Esophagus muscularis mucosa (tissue), 4 donors: ENCODE data around the gene HIVEP2. TPM values are rescaled to one million over a fixed set of nuclear protein-coding genes. Genes with fewer than 3 reads are reported as not detected.

Experiments
- DNase-seq: peaks from one replicate; pipeline ENCODE4 v3.0.0-alpha.2; 2017; ENCODE audit errors: extremely low spot score
- H3K27ac ChIP-seq, 4 donors: fragments of 200-600 bp; sonication (generic); replicated peaks in 1 of 4; 1 replicate in 3 of 4; 2 replicates in 1 of 4; pipeline ENCODE4 v1.5.1; 2016 to 2019; ENCODE audit warnings: mild to moderate bottlenecking in 1 of 4
- H3K27me3 ChIP-seq, 4 donors: fragments of 200-600 bp; sonication (generic); one replicate each; pipeline versions ENCODE4 v1.5.1 to v1.6.0; 2016 to 2019
- H3K36me3 ChIP-seq, 4 donors: fragments of 200-600 bp; sonication (generic); one replicate each; pipeline ENCODE4 v1.5.1; 2016 to 2019
- H3K4me1 ChIP-seq, 4 donors: fragments of 200-600 bp; sonication (generic); one replicate each; pipeline ENCODE4 v1.5.1; 2016 to 2019
- H3K4me3 ChIP-seq, 4 donors: fragments of 200-600 bp; sonication (generic); 1 replicate in 2 of 4; 2 replicates in 2 of 4; pipeline ENCODE4 v1.5.1; 2016 to 2019; ENCODE audit warnings: mild to moderate bottlenecking in 4 of 4, moderate library complexity in 1 of 4
- H3K9me3 ChIP-seq, 4 donors: fragments of 200-600 bp; sonication (generic); 1 replicate in 3 of 4; 2 replicates in 1 of 4; pipeline ENCODE4 v1.5.1; 2016 to 2019
- CTCF ChIP-seq, 3 experiments: fragments of 200-600 bp in 2 of 3; fragments of 450-650 bp in 1 of 3; sonication (generic) in 2 of 3; IDR thresholded peaks; one replicate each; pipeline ENCODE4 v1.5.1; 2017 to 2019; ENCODE audit warnings: antibody characterized with exemption in 3 of 3, mild to moderate bottlenecking in 2 of 3, moderate library complexity in 1 of 3
- EP300 ChIP-seq: sonication (generic); formaldehyde crosslinking; IDR thresholded peaks from one replicate; pipeline ENCODE4 v1.6.1; 2017; ENCODE audit warnings: antibody characterized with exemption
- POLR2A ChIP-seq: fragments of 450-650 bp; IDR thresholded peaks from one replicate; pipeline ENCODE4 v1.6.1; 2017; ENCODE audit warnings: antibody characterized with exemption, moderate library complexity, mild to moderate bottlenecking, low read depth
- POLR2AphosphoS5 ChIP-seq, 2 donors: sonication (generic); formaldehyde crosslinking; IDR thresholded peaks; one replicate each; pipeline ENCODE4 v1.6.1; 2017; ENCODE audit warnings: antibody characterized with exemption in 2 of 2
- WGBS: methylation state at CpG from one replicate; pipeline ENCODE4 v1.1.5; 2018; 5-methylcytosine and 5-hydroxymethylcytosine counted together
- intact Hi-C: fragments of 100-400 bp; cut with DNase I; formaldehyde crosslinking; loops from one replicate; pipeline ENCODE4 v1.15.1; 2023
- total RNA-seq, 4 donors: library from RNA; depleted of rRNA; stranded (reverse); fragments of >200 nt; gene quantifications; one replicate each; pipeline versions ENCODE4 v1.1.0 to v1.2.1, GENCODE V29; 2016

HIVEP2 gene
- total RNA-seq, 4 donors from 2014 or later: 20.3 to 29.3 (median 22.1) TPM

GRCh38 chr6:142728364-142728763, 216.6 kb downstream of the HIVEP2 start:
- intact Hi-C loops: no loop called here
- H3K27me3 ChIP-seq: no peaks in the 10 kb centered on the region
- TF ChIP-seq POLR2A: no peak
- no peak for TF ChIP-seq EP300
- TF ChIP-seq POLR2AphosphoS5 (IDR thresholded peaks at IDR 0.05): no peak
- no peak for TF ChIP-seq CTCF (IDR thresholded peaks at IDR 0.05)
- no peak for DNase-seq
- peaks cover 0 to 9% (median 4%) of the 10 kb centered on the region in 4 donors for H3K4me1 ChIP-seq
- H3K9me3 ChIP-seq: no peaks in the 10 kb centered on the region
- no peaks in the 10 kb centered on the region for H3K36me3 ChIP-seq
- no peak overlapping the region for H3K27ac ChIP-seq
- no peak overlapping the region for H3K4me3 ChIP-seq
- 60% methylated on average over 2 of the region's 2 CpGs for WGBS

GRCh38 chr6:142726616-142727015, 218.4 kb downstream of the HIVEP2 start:
- no peak overlapping the region for H3K27ac ChIP-seq
- H3K36me3 ChIP-seq: no peaks in the 10 kb centered on the region
- DNase-seq: no peak
- H3K4me1 ChIP-seq: peaks cover 0 to 9% (median 4%) of the 10 kb centered on the region in 4 donors
- TF ChIP-seq POLR2A (no peak), POLR2AphosphoS5 (IDR thresholded peaks at IDR 0.05) (no peak), CTCF (IDR thresholded peaks at IDR 0.05) (no peak), EP300 (no peak)
- no peak overlapping the region for H3K4me3 ChIP-seq
- no peaks in the 10 kb centered on the region for H3K27me3 ChIP-seq
- 93% methylated on average over 6 of the region's 6 CpGs for WGBS
- no peaks in the 10 kb centered on the region for H3K9me3 ChIP-seq
- intact Hi-C loops: no loop called here

GRCh38 chr6:142725024-142725770, 219.8 kb downstream of the HIVEP2 start:
- no peak for TF ChIP-seq POLR2AphosphoS5 (IDR thresholded peaks at IDR 0.05)
- no peak for TF ChIP-seq CTCF (IDR thresholded peaks at IDR 0.05)
- Histone ChIP-seq H3K27ac (no peak overlapping the region), H3K4me1 (peaks cover 0 to 9% (median 4%) of the 10 kb centered on the region in 4 donors), H3K4me3 (no peak overlapping the region), H3K27me3 (no peaks in the 10 kb centered on the region), H3K9me3 (no peaks in the 10 kb centered on the region), H3K36me3 (no peaks in the 10 kb centered on the region)
- WGBS: 87% methylated on average over 5 of the region's 5 CpGs
- intact Hi-C loops: no loop called here
- no peak for DNase-seq

GRCh38 chr6:142722841-142723240, 222.1 kb downstream of the HIVEP2 start:
- H3K36me3 ChIP-seq: no peaks in the 10 kb centered on the region
- no peaks in the 10 kb centered on the region for H3K4me1 ChIP-seq
- 76% methylated on average over 3 of the region's 3 CpGs for WGBS
- no peak overlapping the region for H3K27ac ChIP-seq
- H3K9me3 ChIP-seq: peaks cover 0 to 19% (median 17%) of the 10 kb centered on the region in 4 donors
- H3K27me3 ChIP-seq: no peaks in the 10 kb centered on the region
- no peak for DNase-seq
- TF ChIP-seq POLR2A (no peak), POLR2AphosphoS5 (IDR thresholded peaks at IDR 0.05) (no peak), EP300 (no peak), CTCF (IDR thresholded peaks at IDR 0.05) (no peak)
- no peak overlapping the region for H3K4me3 ChIP-seq
- intact Hi-C loops: no loop called here

GRCh38 chr6:142722012-142722411, 223.0 kb downstream of the HIVEP2 start:
- Histone ChIP-seq H3K9me3 (peaks cover 0 to 19% (median 17%) of the 10 kb centered on the region in 4 donors), H3K4me3 (no peak overlapping the region), H3K4me1 (no peaks in the 10 kb centered on the region), H3K27me3 (no peaks in the 10 kb centered on the region), H3K36me3 (no peaks in the 10 kb centered on the region), H3K27ac (no peak overlapping the region)
- WGBS: 82% methylated on average over 3 of the region's 3 CpGs
- DNase-seq: no peak
- intact Hi-C loops: no loop called here
- no peak for TF ChIP-seq EP300
